Ishikawa (cell line): ENCODE results near the gene ASXL1.

Source experiments
- CEBPB ChIP-seq: IDR thresholded peaks from 2 replicates; pipeline ENCODE4 v1.6.1; 2012
- CREB1 ChIP-seq: IDR thresholded peaks from 2 replicates; pipeline ENCODE4 v1.6.1; 2012; ENCODE audit warnings: low read depth
- EGR1 ChIP-seq: IDR thresholded peaks from 2 replicates; pipeline ENCODE4 v1.6.1; 2012
- EP300 ChIP-seq: IDR thresholded peaks from 2 replicates; pipeline ENCODE4 v1.6.1; 2012; ENCODE audit warnings: borderline replicate concordance
- FOXM1 ChIP-seq: IDR thresholded peaks from 2 replicates; pipeline ENCODE4 v1.6.1; 2012; ENCODE audit warnings: low read depth, borderline replicate concordance
- MAX ChIP-seq: IDR thresholded peaks from 2 replicates; pipeline ENCODE4 v1.6.1; 2012
- NFIC ChIP-seq: IDR thresholded peaks from 2 replicates; pipeline ENCODE4 v1.6.1; 2012
- RAD21 ChIP-seq: IDR thresholded peaks from 2 replicates; pipeline ENCODE4 v1.6.1; 2012; ENCODE audit warnings: low read depth
- REST ChIP-seq: IDR thresholded peaks from 2 replicates; pipeline ENCODE4 v1.6.1; 2012; ENCODE audit warnings: low read depth, mild to moderate bottlenecking
- TAF1 ChIP-seq: IDR thresholded peaks from 2 replicates; pipeline ENCODE4 v1.6.1; 2012; ENCODE audit warnings: low read depth, mild to moderate bottlenecking
- TCF12 ChIP-seq: IDR thresholded peaks from 2 replicates; pipeline ENCODE4 v1.6.1; 2012; ENCODE audit warnings: low read depth
- TEAD4 ChIP-seq: IDR thresholded peaks from 2 replicates; pipeline ENCODE4 v1.6.1; 2012
- USF1 ChIP-seq: IDR thresholded peaks from 2 replicates; pipeline ENCODE4 v1.6.1; 2012
- YY1 ChIP-seq: IDR thresholded peaks from 2 replicates; pipeline ENCODE4 v1.6.1; 2012; ENCODE audit warnings: low read depth
- ZBTB7A ChIP-seq: IDR thresholded peaks from 2 replicates; pipeline ENCODE4 v1.6.1; 2012; ENCODE audit warnings: low read depth

ASXL1 gene

GRCh38 chr20:32357869-32358631, at the start of gene ASXL1:
TSS of gene ASXL1 (plus strand) at chr20:32358331. CDS start at chr20:32358776, 445 bp downstream.
- TF ChIP-seq NFIC (no peak), TEAD4 (peak; percentile 83), TAF1 (peak; percentile 88), USF1 (peak; percentile 58), RAD21 (no peak), MAX (peak; percentile 81), CEBPB (no peak), CREB1 (peak; percentile 61; the same call in 1 of the 2 replicates), REST (no peak), ZBTB7A (peak; percentile 97), EGR1 (peak; percentile 42; the same call in 1 of the 2 replicates), EP300 (no peak; the same call in 1 of the 2 replicates), TCF12 (peak; percentile 43; the same call in 1 of the 2 replicates), YY1 (peak; percentile 96), FOXM1 (peak; percentile 100)

GRCh38 chr20:32312718-32313424, 45.3 kb upstream of the ASXL1 start:
- TF ChIP-seq EP300 (no peak), CEBPB (no peak), FOXM1 (no peak), TAF1 (no peak), USF1 (no peak), ZBTB7A (no peak), MAX (no peak), TEAD4 (no peak), RAD21 (no peak), TCF12 (no peak), REST (no peak), NFIC (no peak), CREB1 (no peak), EGR1 (no peak)

GRCh38 chr20:32314768-32315167, 43.4 kb upstream of the ASXL1 start:
- TF ChIP-seq CREB1 (no peak), TCF12 (no peak), REST (no peak)

- no peak for TF ChIP-seq REST
- no peak for TF ChIP-seq USF1
- TF ChIP-seq TCF12: no peak
- no peak for TF ChIP-seq CREB1
- no peak for TF ChIP-seq ZBTB7A
- TF ChIP-seq FOXM1: no peak
- no peak for TF ChIP-seq TEAD4
These were observed 42.7 kb upstream of the ASXL1 start for GRCh38 chr20:32315399-32315798.
